Gastrocnemius medialis (tissue), 4 donors: ENCODE measurements around the gene EPS15. TPM values are rescaled to one million over a fixed set of nuclear protein-coding genes. Genes with fewer than 3 reads are reported as not detected.
A peak's percentile ranks its signal among the peaks of the same experiment; 100 is the strongest.

Source experiments
- ATAC-seq, 2 donors: fragments of 150-250 bp; one replicate each; pipeline ENCODE4 v1.9.1; 2016
- DNase-seq, 2 donors: peaks; one replicate each; pipeline ENCODE4 v3.0.0-alpha.2; 2019
- H3K27ac ChIP-seq, 4 donors: fragments of 200-600 bp; sonication (generic); 1 replicate in 1 of 4; 2 replicates in 3 of 4; pipeline ENCODE4 v1.5.1; 2016 to 2018; ENCODE audit warnings: mild to moderate bottlenecking in 2 of 4, moderate library complexity in 1 of 4
- H3K27me3 ChIP-seq, 3 donors: fragments of 200-600 bp; sonication (generic) in 2 of 3; 1 replicate in 1 of 3; 2 replicates in 2 of 3; pipeline versions ENCODE4 v1.5.1 to v1.6.0; 2016 to 2019; ENCODE audit warnings: mild to moderate bottlenecking in 1 of 3, moderate library complexity in 1 of 3
- H3K36me3 ChIP-seq, 2 donors: fragments of 200-600 bp; sonication (generic) in 1 of 2; one replicate each; pipeline ENCODE4 v1.5.1; 2017 to 2018
- H3K4me1 ChIP-seq, 2 donors: fragments of 200-600 bp; sonication (generic) in 1 of 2; one replicate each; pipeline ENCODE4 v1.5.1; 2016 to 2017; ENCODE audit warnings: mild to moderate bottlenecking in 2 of 2
- H3K4me3 ChIP-seq, 4 donors: fragments of 200-600 bp; sonication (generic) in 3 of 4; 1 replicate in 1 of 4; 2 replicates in 3 of 4; pipeline ENCODE4 v1.5.1; 2016 to 2019; ENCODE audit warnings: mild to moderate bottlenecking in 2 of 4
- H3K9me3 ChIP-seq, 3 donors: fragments of 200-600 bp; sonication (generic) in 2 of 3; 1 replicate in 1 of 3; 2 replicates in 2 of 3; pipeline ENCODE4 v1.5.1; 2016 to 2019
- CTCF ChIP-seq, 5 experiments: fragments of 450-650 bp in 3 of 5; fragments of 200-600 bp in 2 of 5; sonication (generic) in 2 of 5; IDR thresholded peaks in 4 of 5; conservative IDR thresholded peaks in 1 of 5; 1 replicate in 4 of 5; 2 replicates in 1 of 5; pipeline ENCODE4 v1.5.1; 2016 to 2019; ENCODE audit warnings: antibody characterized with exemption in 5 of 5, mild to moderate bottlenecking in 3 of 5, moderate library complexity in 3 of 5
- POLR2A ChIP-seq, 2 donors: fragments of 450-650 bp; IDR thresholded peaks; one replicate each; pipeline ENCODE4 v1.6.1; 2017; ENCODE audit warnings: antibody characterized with exemption in 2 of 2, mild to moderate bottlenecking in 2 of 2, moderate library complexity in 2 of 2
- in situ Hi-C, 4 donors: fragments of 200-750 bp; cut with MboI; loops; one replicate each; pipeline versions ENCODE4 v1.15.0 to v1.8.0; 2017; ENCODE audit warnings: low sequenced_read_pairs in 4 of 4
- intact Hi-C: fragments of 100-400 bp; cut with DNase I; formaldehyde crosslinking; loops from one replicate; pipeline ENCODE4 v1.15.1; 2023; ENCODE audit warnings: low total_unique reads
- total RNA-seq, 4 donors: library from RNA; depleted of rRNA; stranded (reverse); fragments of >200 nt; gene quantifications; one replicate each; pipeline versions ENCODE4 v1.1.0 to v1.2.3, GENCODE V29; 2016

EPS15 gene
- total RNA-seq, 4 donors from 2014 or later, result 44.8 to 121 (median 71.0) TPM

- TF ChIP-seq CTCF (IDR thresholded peaks at IDR 0.05 in 4 of 5, conservative IDR thresholded peaks at IDR 0.05 in 1 of 5) (no peak), POLR2A (IDR thresholded peaks at IDR 0.05) (no peak)
- no peak for DNase-seq
- H3K9me3 ChIP-seq, result no peaks in the 10 kb centered on the region
- intact Hi-C loops, result no loop called here
- ATAC-seq, result no peak
- no peak overlapping the region for H3K4me3 ChIP-seq
- in situ Hi-C loops, result loop anchor here in 1 of 4 donors (25.0 kb wide), 1 partner anchor 87 kb away; no protein-coding TSS in a partner anchor
- H3K36me3 ChIP-seq, result no peaks in the 10 kb centered on the region
- peaks cover 35 to 37% of the 10 kb centered on the region in 2 donors for H3K4me1 ChIP-seq
- H3K27ac ChIP-seq, result no peak overlapping the region
- no peaks in the 10 kb centered on the region for H3K27me3 ChIP-seq
Measured at GRCh38 chr1:51499694-51500093, 19.4 kb downstream of the EPS15 start.

DNA sequence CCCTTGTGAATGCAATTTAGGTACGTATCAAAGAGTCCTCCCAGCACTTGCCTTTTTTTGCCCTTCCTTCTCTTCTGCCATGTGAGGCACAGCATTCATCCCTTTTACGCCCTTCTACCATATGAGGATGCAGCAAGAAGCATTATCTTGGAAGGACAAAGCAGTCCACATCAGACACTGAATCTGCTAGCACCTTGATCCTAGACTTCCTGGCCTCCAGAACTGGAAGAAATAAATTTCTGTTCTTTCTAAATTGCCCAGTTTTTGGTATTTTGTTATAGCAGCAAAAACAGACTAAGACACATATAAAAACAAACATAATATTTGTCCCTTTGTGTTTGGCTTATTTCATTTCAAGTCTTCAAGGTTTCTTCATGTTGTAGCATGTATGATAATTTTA lies 20.1 kb downstream of the EPS15 start:
- intact Hi-C loops (no loop called here), in situ Hi-C loops (no loop called here)
- no peaks in the 10 kb centered on the region for H3K9me3 ChIP-seq
- TF ChIP-seq POLR2A (IDR thresholded peaks at IDR 0.05), result no peak
- TF ChIP-seq CTCF (IDR thresholded peaks at IDR 0.05 in 4 of 5, conservative IDR thresholded peaks at IDR 0.05 in 1 of 5), result no peak
- DNase-seq (no peak), ATAC-seq (no peak)
- H3K4me1 ChIP-seq, result peaks cover 42 to 44% of the 10 kb centered on the region in 2 donors
- H3K27ac ChIP-seq, result no peak overlapping the region
- no peak overlapping the region for H3K4me3 ChIP-seq
- H3K27me3 ChIP-seq, result no peaks in the 10 kb centered on the region
- no peaks in the 10 kb centered on the region for H3K36me3 ChIP-seq

- no peak overlapping the region for H3K4me3 ChIP-seq
- intact Hi-C loops, result no loop called here
- no peak overlapping the region for H3K27ac ChIP-seq
- H3K4me1 ChIP-seq, result peaks cover 42 to 53% of the 10 kb centered on the region in 2 donors
- no peaks in the 10 kb centered on the region for H3K9me3 ChIP-seq
- ATAC-seq (no peak), DNase-seq (no peak)
- H3K36me3 ChIP-seq, result no peaks in the 10 kb centered on the region
- H3K27me3 ChIP-seq, result no peaks in the 10 kb centered on the region
- no peak for TF ChIP-seq CTCF (IDR thresholded peaks at IDR 0.05 in 4 of 5, conservative IDR thresholded peaks at IDR 0.05 in 1 of 5)
- TF ChIP-seq POLR2A (IDR thresholded peaks at IDR 0.05), result no peak
- in situ Hi-C loops, result no loop called here
Measured at GRCh38 chr1:51497340-51497739, 21.7 kb downstream of the EPS15 start.

- Histone ChIP-seq H3K4me1 (peaks cover 56 to 60% of the 10 kb centered on the region in 2 donors), H3K4me3 (no peak overlapping the region), H3K9me3 (no peaks in the 10 kb centered on the region), H3K27ac (peak overlapping the region in 3 of 4 donors; percentile 4 to 32 (median 29)), H3K36me3 (no peaks in the 10 kb centered on the region), H3K27me3 (no peaks in the 10 kb centered on the region)
- ATAC-seq (no peak), DNase-seq (no peak)
- intact Hi-C loops, result no loop called here
- TF ChIP-seq CTCF (IDR thresholded peaks at IDR 0.05 in 4 of 5, conservative IDR thresholded peaks at IDR 0.05 in 1 of 5) (no peak), POLR2A (IDR thresholded peaks at IDR 0.05) (no peak)
- in situ Hi-C loops, result no loop called here
Measured at GRCh38 chr1:51494138-51494830, 24.8 kb downstream of the EPS15 start.
